HCT116 (cell line): ENCODE measurements around the gene PDLIM5. TPM values are rescaled to one million over a fixed set of nuclear protein-coding genes. Genes with fewer than 3 reads are reported as not detected.

ENCODE experiments used
- ATAC-seq: fragments of 200-7000 bp; cut with Tn5 transposase; 2 replicates; pipeline ENCODE4 v1.9.1; 2020; ENCODE audit warnings: mild to moderate bottlenecking, moderate library complexity
- BruUV-seq: library from RNA; stranded (reverse); fragments of 400-500 nt; replicated peaks from 2 replicates; lab custom pipeline; 2021; lab: Mats Ljungman, UMichigan
- CTCF ChIA-PET: fragments of 300-600 bp; sonication (Branson Sonifier 250); formaldehyde crosslinking; loops from one replicate; lab custom pipeline; 2021; ENCODE audit warnings: antibody characterized with exemption; lab: Charles Lee
- POLR2A ChIA-PET: fragments of 300-600, 350-600 bp; sonication (Branson Sonifier 250); formaldehyde crosslinking; loops from one replicate; lab custom pipeline; 2021; ENCODE audit warnings: antibody characterized with exemption; lab: Charles Lee
- RAD21 ChIA-PET, 2 experiments: fragments of 300-600 bp; sonication (Branson Sonifier 250); formaldehyde crosslinking; loops; one replicate each; lab custom pipeline; 2023; ENCODE audit warnings: low total read pairs in 2 of 2; ENCODE audit not compliant: uncharacterized antibody in 2 of 2, unreplicated experiment in 2 of 2, low non-redundant PET in 1 of 2; lab: Charles Lee
- DNase-seq: peaks from one replicate; pipeline ENCODE4 v3.0.0-alpha.2; 2010; ENCODE audit warnings: low read depth, low spot score
- H2AFZ ChIP-seq: fragments of 200-600 bp; shearing (Covaris generic), sonication (generic); 2 replicates; pipeline ENCODE4 v1.6.1; 2017; ENCODE audit warnings: low read depth, mixed run types, mixed read lengths, antibody characterized with exemption, low read length; ENCODE audit not compliant: poor library complexity, severe bottlenecking
- H3K27ac ChIP-seq: 2 replicates; pipeline ENCODE4 v1.5.1; 2012; ENCODE audit warnings: low read depth, low read length
- H3K27me3 ChIP-seq: fragments of 200-600 bp; sonication (generic); 2 replicates; pipeline ENCODE4 v1.6.1; 2016; ENCODE audit warnings: mixed run types, low read length, mixed read lengths; ENCODE audit not compliant: insufficient read depth
- H3K36me3 ChIP-seq, 2 experiments: fragments of 200-500 bp in 1 of 2; fragments of 200-600 bp in 1 of 2; sonication (Bioruptor generic) in 1 of 2; sonication (generic) in 1 of 2; 2 replicates each; pipeline versions ENCODE4 v1.5.1 to v1.6.1; 2014 to 2016; ENCODE audit warnings: low read length in 2 of 2, inconsistent platforms in 1 of 2, mixed read lengths in 1 of 2, mixed run types in 1 of 2; ENCODE audit not compliant: insufficient read depth in 2 of 2, control insufficient read depth in 1 of 2
- H3K4me1 ChIP-seq, 2 experiments: fragments of 200-600 bp in 1 of 2; sonication (generic) in 1 of 2; 2 replicates each; pipeline versions ENCODE4 v1.5.1 to v1.6.1; 2012 to 2017; ENCODE audit warnings: low read length in 2 of 2, inconsistent platforms in 1 of 2, mild to moderate bottlenecking in 1 of 2, mixed read lengths in 1 of 2, mixed run types in 1 of 2, moderate library complexity in 1 of 2; ENCODE audit not compliant: insufficient read depth in 2 of 2, control insufficient read depth in 1 of 2
- H3K4me2 ChIP-seq: fragments of 200-600 bp; sonication (generic); 2 replicates; pipeline ENCODE4 v1.6.1; 2017; ENCODE audit warnings: mixed run types, low read length, mixed read lengths
- H3K4me3 ChIP-seq, 2 experiments: fragments of 200-600 bp in 1 of 2; sonication (generic) in 1 of 2; replicated peaks in 1 of 2; 2 replicates each; pipeline ENCODE4 v1.5.1; 2011 to 2016; ENCODE audit warnings: low read length in 2 of 2, control low read depth in 1 of 2, low read depth in 1 of 2, mild to moderate bottlenecking in 1 of 2, mixed read lengths in 1 of 2, mixed run types in 1 of 2
- H3K79me2 ChIP-seq: fragments of 200-600 bp; sonication (generic); 2 replicates; pipeline ENCODE4 v1.6.1; 2017; ENCODE audit warnings: mild to moderate bottlenecking, mixed run types, low read length, moderate library complexity, mixed read lengths; ENCODE audit not compliant: insufficient read depth
- H3K9ac ChIP-seq: fragments of 200-600 bp; sonication (generic); 2 replicates; pipeline ENCODE4 v1.6.1; 2016; ENCODE audit warnings: low read length, mixed read lengths
- H3K9me2 ChIP-seq: fragments of 200-600 bp; sonication (generic), shearing (Covaris generic); 2 replicates; pipeline ENCODE4 v1.6.1; 2017; ENCODE audit warnings: mixed run types, mild to moderate bottlenecking, moderate library complexity; ENCODE audit not compliant: insufficient read depth
- H3K9me3 ChIP-seq, 2 experiments: fragments of 200-500 bp in 1 of 2; fragments of 200-600 bp in 1 of 2; sonication (Bioruptor generic) in 1 of 2; sonication (generic) in 1 of 2; 2 replicates each; pipeline ENCODE4 v1.6.1; 2014 to 2017; ENCODE audit warnings: low read length in 2 of 2, mixed read lengths in 2 of 2, inconsistent platforms in 1 of 2, low read depth in 1 of 2, mild to moderate bottlenecking in 1 of 2, mixed run types in 1 of 2, moderate library complexity in 1 of 2; ENCODE audit not compliant: control insufficient read depth in 1 of 2, insufficient read depth in 1 of 2
- H4K20me1 ChIP-seq: fragments of 200-600 bp; sonication (generic), shearing (Covaris generic); 2 replicates; pipeline ENCODE4 v1.6.1; 2017; ENCODE audit warnings: mixed run types, mild to moderate bottlenecking, moderate library complexity; ENCODE audit not compliant: insufficient read depth
- CBX3 ChIP-seq: IDR thresholded peaks from 2 replicates; pipeline ENCODE4 v1.6.1; 2012; ENCODE audit warnings: low read depth
- CEBPB ChIP-seq: IDR thresholded peaks from 2 replicates; pipeline ENCODE4 v1.6.1; 2012; ENCODE audit warnings: low read depth
- EZH2 ChIP-seq: fragments of 200-600 bp; sonication (generic); IDR thresholded peaks from 2 replicates; pipeline ENCODE4 v1.6.1; 2017; ENCODE audit warnings: antibody characterized with exemption, mixed run types
- EZH2phosphoT487 ChIP-seq: fragments of 200-600 bp; IDR thresholded peaks from 2 replicates; pipeline ENCODE4 v1.6.1; 2018; ENCODE audit warnings: antibody characterized with exemption, borderline replicate concordance
- FOSL1 ChIP-seq: IDR thresholded peaks from 2 replicates; pipeline ENCODE4 v1.6.1; 2012; ENCODE audit warnings: low read depth
- JUND ChIP-seq: IDR thresholded peaks from 2 replicates; pipeline ENCODE4 v1.6.1; 2012
- MAX ChIP-seq: IDR thresholded peaks from 2 replicates; pipeline ENCODE4 v1.6.1; 2012
- SIN3A ChIP-seq: IDR thresholded peaks from 2 replicates; pipeline ENCODE4 v1.6.1; 2012; ENCODE audit warnings: low read depth
- SP1 ChIP-seq: IDR thresholded peaks from 2 replicates; pipeline ENCODE4 v1.6.1; 2012; ENCODE audit warnings: low read depth
- YY1 ChIP-seq: IDR thresholded peaks from 2 replicates; pipeline ENCODE4 v1.6.1; 2011; ENCODE audit warnings: low read length, low read depth, moderate library complexity, mild to moderate bottlenecking; ENCODE audit not compliant: insufficient replicate concordance; ENCODE audit errors: extremely low read depth
- ZBTB33 ChIP-seq: IDR thresholded peaks from 2 replicates; pipeline ENCODE4 v1.6.1; 2011; ENCODE audit warnings: mild to moderate bottlenecking, low read length, moderate library complexity; ENCODE audit not compliant: insufficient replicate concordance; ENCODE audit errors: extremely low read depth
- ZFX ChIP-seq: fragments of 450-650 bp; IDR thresholded peaks from 2 replicates; pipeline ENCODE4 v1.6.1; 2017
- ZNF274 ChIP-seq: fragments of 200-500 bp; sonication (Bioruptor generic); IDR thresholded peaks from 2 replicates; pipeline ENCODE4 v1.6.1; 2014; ENCODE audit warnings: mild to moderate bottlenecking, low read depth, low read length, inconsistent platforms
- intact Hi-C: fragments of 100-400 bp; cut with micrococcal nuclease; formaldehyde crosslinking; loops from 2 replicates; pipeline ENCODE4 v1.10.0; 2022
- total RNA-seq: library from RNA; stranded (reverse); gene quantifications from one replicate; pipeline ENCODE4 v1.2.1, GENCODE V29; 2021; ENCODE audit not compliant: unreplicated experiment

The PDLIM5 gene
- total RNA-seq, 1 experiment from 2014 or later, result 130 TPM

GRCh38 chr4:94668724-94669123 is 217.0 kb downstream of the PDLIM5 start:
- no peaks in the 10 kb centered on the region for H3K4me1 ChIP-seq
- TF ChIP-seq CBX3 (no peak), ZNF274 (no peak), YY1 (no peak), ZBTB33 (no peak), JUND (no peak), CEBPB (no peak), ZFX (no peak), EZH2phosphoT487 (no peak), SP1 (no peak), FOSL1 (no peak), SIN3A (no peak), EZH2 (no peak), MAX (no peak)
- POLR2A ChIA-PET, result no interaction called here
- intact Hi-C loops, result no loop called here
- no peaks in the 10 kb centered on the region for H3K9me3 ChIP-seq
- H4K20me1 ChIP-seq, result no peaks in the 10 kb centered on the region
- CTCF ChIA-PET, result no interaction called here
- no peak overlapping the region for H3K9ac ChIP-seq
- H3K79me2 ChIP-seq, result no peaks in the 10 kb centered on the region
- H3K27ac ChIP-seq, result no peak overlapping the region
- no peak overlapping the region for H3K4me2 ChIP-seq
- no peak for ATAC-seq
- peaks cover 0 to 12% of the 10 kb centered on the region in 2 experiments; a peak in 2 of 4 replicates for H3K36me3 ChIP-seq
- no peak overlapping the region for H3K4me3 ChIP-seq
- BruUV-seq, result no TSS peak
- H3K27me3 ChIP-seq, result no peaks in the 10 kb centered on the region
- RAD21 ChIA-PET, result no interaction called here
- DNase-seq, result no peak
- no peaks in the 10 kb centered on the region for H3K9me2 ChIP-seq
- no peak overlapping the region for H2AFZ ChIP-seq
